Kidney (tissue), 14 donors: ENCODE results near the gene GPR87. TPM values are rescaled to one million over a fixed set of nuclear protein-coding genes. Genes with fewer than 3 reads are reported as not detected.

ENCODE experiments used
- DNase-seq, 5 donors: peaks; one replicate each; pipeline ENCODE4 v3.0.0-alpha.2; 2013 to 2020
- FAIRE-seq: peaks from 2 replicates; lab custom pipeline; 2012; peaks lifted over from hg19 to GRCh38; lab: Jason Lieb, UNC
- H3K27ac ChIP-seq, 2 donors: one replicate each; pipeline ENCODE4 v1.7.0; 2013; ENCODE audit warnings: low read depth in 2 of 2, low read length in 2 of 2, inconsistent platforms in 1 of 2
- H3K27me3 ChIP-seq: one replicate; pipeline ENCODE4 v1.7.1; 2013; ENCODE audit warnings: low read length, inconsistent platforms; ENCODE audit not compliant: control insufficient read depth, insufficient read depth
- H3K36me3 ChIP-seq, 3 donors: one replicate each; pipeline versions ENCODE4 v1.7.0 to v1.7.1; 2013; ENCODE audit warnings: low read length in 3 of 3, control low read depth in 1 of 3, inconsistent platforms in 1 of 3; ENCODE audit not compliant: insufficient read depth in 3 of 3, control insufficient read depth in 2 of 3
- H3K4me1 ChIP-seq, 3 donors: one replicate each; pipeline versions ENCODE4 v1.7.0 to v1.7.1; 2013; ENCODE audit warnings: low read length in 3 of 3, inconsistent platforms in 1 of 3, low read depth in 1 of 3; ENCODE audit not compliant: control insufficient read depth in 2 of 3, insufficient read depth in 2 of 3
- H3K4me3 ChIP-seq, 3 donors: one replicate each; pipeline versions ENCODE4 v1.7.0 to v1.8.1; 2013; ENCODE audit warnings: low read length in 3 of 3, control low read depth in 1 of 3, inconsistent platforms in 1 of 3
- H3K9ac ChIP-seq, 3 donors: one replicate each; pipeline versions ENCODE4 v1.7.0 to v1.7.1; 2013; ENCODE audit warnings: low read length in 3 of 3, control low read depth in 1 of 3, inconsistent platforms in 1 of 3
- H3K9me3 ChIP-seq, 3 donors: one replicate each; pipeline versions ENCODE4 v1.7.0 to v1.7.1; 2013; ENCODE audit warnings: low read length in 3 of 3, control low read depth in 1 of 3, inconsistent platforms in 1 of 3; ENCODE audit not compliant: control insufficient read depth in 2 of 3, insufficient read depth in 1 of 3
- intact Hi-C: fragments of 100-400 bp; cut with DNase I; formaldehyde crosslinking; loops from one replicate; pipeline ENCODE4 v1.11.1; 2022
- polyA plus RNA-seq: library from polyadenylated mRNA; stranded (reverse); fragments of 350-450 nt; fragmentation: Illumina TruSeq; extraction: RNeasy Lipid Tissue Mini Kit (QIAGEN cat#74804); gene quantifications from one replicate; pipeline ENCODE4 v1.2.3, GENCODE V29; 2014; ENCODE audit warnings: low read depth, low replicate concordance; ENCODE audit not compliant: insufficient read depth
- total RNA-seq: library from RNA; stranded (reverse); fragmentation: NEBNext Ultra II Directional; extraction: Animal tissue kit (Norgen Biotek cat#: 25700); gene quantifications from one replicate; pipeline ENCODE4 v1.2.1, GENCODE V29; 2021
- TF ChIP-seq, protein P1 (sequence below): IDR thresholded peaks from 3 replicates; pipeline ENCODE4 v1.5.1; 2012; ENCODE audit warnings: mild to moderate bottlenecking, moderate library complexity, borderline replicate concordance; ENCODE audit not compliant: insufficient read depth; ENCODE audit errors: extremely low read depth
- donor health status: control.
- donor health status: control.
- donor health status: control.
- donor health status: control.
- donor health status: control.
- donor health status: DM: yes; HTN: yes; CAD: no.
- donor health status: Normal renal cell carcinoma (clear cell type).

Gene GPR87
- total and polyA plus RNA-seq, 2 donors from 2014 or later: 0.72 TPM; not detected in 1

DNA sequence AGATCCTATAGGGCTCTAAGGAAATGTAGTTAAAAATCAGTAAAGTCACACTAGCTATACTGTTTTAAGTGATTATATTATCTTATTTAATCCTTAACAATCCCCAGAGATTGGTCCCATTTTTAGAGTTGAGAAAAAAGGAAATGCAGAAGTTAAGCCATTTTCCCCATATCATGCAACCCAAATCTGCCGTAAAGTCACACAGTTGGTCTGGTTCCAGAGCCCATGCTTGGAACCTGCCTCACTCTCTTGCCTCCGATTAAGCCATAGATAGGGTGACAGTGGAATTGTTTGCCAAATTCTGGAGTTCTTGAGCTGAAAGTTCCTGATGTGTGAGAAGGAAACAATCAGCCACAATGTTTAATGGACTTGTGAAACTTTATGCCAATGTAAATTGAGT lies 15.1 kb upstream of the GPR87 start:
- no peak for FAIRE-seq
- no peak overlapping the region for H3K27ac ChIP-seq
- no peak overlapping the region for H3K9ac ChIP-seq
- H3K4me1 ChIP-seq: no peaks in the 10 kb centered on the region
- DNase-seq: no peak
- TF ChIP-seq, protein P1, sequence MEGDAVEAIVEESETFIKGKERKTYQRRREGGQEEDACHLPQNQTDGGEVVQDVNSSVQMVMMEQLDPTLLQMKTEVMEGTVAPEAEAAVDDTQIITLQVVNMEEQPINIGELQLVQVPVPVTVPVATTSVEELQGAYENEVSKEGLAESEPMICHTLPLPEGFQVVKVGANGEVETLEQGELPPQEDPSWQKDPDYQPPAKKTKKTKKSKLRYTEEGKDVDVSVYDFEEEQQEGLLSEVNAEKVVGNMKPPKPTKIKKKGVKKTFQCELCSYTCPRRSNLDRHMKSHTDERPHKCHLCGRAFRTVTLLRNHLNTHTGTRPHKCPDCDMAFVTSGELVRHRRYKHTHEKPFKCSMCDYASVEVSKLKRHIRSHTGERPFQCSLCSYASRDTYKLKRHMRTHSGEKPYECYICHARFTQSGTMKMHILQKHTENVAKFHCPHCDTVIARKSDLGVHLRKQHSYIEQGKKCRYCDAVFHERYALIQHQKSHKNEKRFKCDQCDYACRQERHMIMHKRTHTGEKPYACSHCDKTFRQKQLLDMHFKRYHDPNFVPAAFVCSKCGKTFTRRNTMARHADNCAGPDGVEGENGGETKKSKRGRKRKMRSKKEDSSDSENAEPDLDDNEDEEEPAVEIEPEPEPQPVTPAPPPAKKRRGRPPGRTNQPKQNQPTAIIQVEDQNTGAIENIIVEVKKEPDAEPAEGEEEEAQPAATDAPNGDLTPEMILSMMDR: no peak
- intact Hi-C loops: no loop called here
- H3K36me3 ChIP-seq: no peaks in the 10 kb centered on the region
- H3K9me3 ChIP-seq: no peaks in the 10 kb centered on the region
- H3K4me3 ChIP-seq: no peak overlapping the region
- no peaks in the 10 kb centered on the region for H3K27me3 ChIP-seq

DNA sequence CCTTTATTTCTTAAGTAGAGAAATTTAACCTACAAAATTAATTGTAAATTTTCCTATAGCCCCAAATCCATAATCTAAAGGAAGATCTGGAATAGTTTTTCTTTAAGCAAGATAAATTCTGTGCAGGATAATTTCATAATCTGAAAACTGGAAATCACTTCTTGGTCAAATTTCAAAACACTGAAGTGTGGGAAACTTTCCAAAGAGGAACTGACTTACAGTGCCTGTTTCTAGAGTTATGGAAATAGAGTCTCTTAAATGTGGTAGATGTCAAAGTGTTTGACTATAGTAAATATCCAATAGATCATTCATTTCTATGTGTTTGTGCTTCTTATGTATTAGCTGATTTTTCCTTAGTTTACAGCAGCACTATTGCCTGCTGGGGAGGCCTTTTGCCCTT lies 14.3 kb upstream of the GPR87 start:
- no peak overlapping the region for H3K27ac ChIP-seq

DNA sequence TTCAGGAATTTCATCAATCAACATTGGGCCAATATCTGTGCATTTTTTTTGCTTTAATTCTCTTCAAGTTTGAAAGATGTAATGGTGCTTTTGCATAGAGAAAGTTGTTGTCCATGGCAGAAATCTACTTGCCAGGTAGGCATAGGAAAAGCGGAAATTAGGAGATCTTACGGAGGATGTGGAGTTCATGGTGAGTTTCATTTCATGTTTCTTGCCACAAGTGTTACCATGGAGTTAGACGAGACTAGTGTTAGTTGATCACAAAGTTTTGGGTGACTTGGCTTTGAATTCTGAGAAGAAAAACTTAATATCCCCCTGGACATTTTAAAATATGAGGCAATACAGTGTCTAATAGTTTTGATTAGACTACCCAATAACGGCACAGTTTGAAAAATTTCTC lies 13.8 kb upstream of the GPR87 start:
- Histone ChIP-seq H3K9ac (no peak overlapping the region), H3K36me3 (no peaks in the 10 kb centered on the region), H3K27ac (no peak overlapping the region), H3K4me3 (no peak overlapping the region), H3K4me1 (no peaks in the 10 kb centered on the region), H3K27me3 (no peaks in the 10 kb centered on the region), H3K9me3 (no peaks in the 10 kb centered on the region)
- TF ChIP-seq, protein P1: no peak
- FAIRE-seq (no peak), DNase-seq (no peak)
- intact Hi-C loops: no loop called here

More for the DNA sequence above, 14.3 kb upstream of the GPR87 start:
- FAIRE-seq (no peak), DNase-seq (no peak)
- Histone ChIP-seq H3K4me3 (no peak overlapping the region), H3K4me1 (no peaks in the 10 kb centered on the region), H3K27me3 (no peaks in the 10 kb centered on the region), H3K9me3 (no peaks in the 10 kb centered on the region), H3K36me3 (no peaks in the 10 kb centered on the region), H3K9ac (no peak overlapping the region)
- intact Hi-C loops: no loop called here
- TF ChIP-seq, protein P1: no peak

DNA sequence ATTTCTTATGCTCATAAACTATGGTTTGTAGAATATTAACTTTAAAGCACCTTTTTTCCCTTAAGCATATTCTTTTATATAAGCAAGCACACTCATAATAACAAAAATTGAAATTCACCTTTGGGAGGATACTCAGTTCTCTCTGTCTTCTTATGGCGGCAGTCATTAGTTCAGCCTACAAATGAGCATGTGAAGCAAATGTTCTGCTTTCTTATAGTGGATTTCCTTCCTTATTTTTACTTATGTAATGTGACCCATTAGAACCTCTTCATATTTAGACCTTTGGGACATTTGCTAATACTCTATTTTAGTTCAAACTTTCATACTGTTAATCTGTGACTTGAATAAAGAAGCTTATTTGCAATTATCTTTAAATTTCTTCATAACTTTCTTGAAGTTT lies 12.7 kb upstream of the GPR87 start, which contains the start of gene P2RY13:
Gene P2RY13, minus strand, starts transcription at position 187 of the 400 bp plus-strand sequence. Its CDS starts 21 bp downstream, at position 166.
- H3K9me3 ChIP-seq: no peaks in the 10 kb centered on the region
- no peak for DNase-seq
- no peak within 1 kb of the TSS for H3K9ac ChIP-seq
- no peaks in the 10 kb centered on the region for H3K36me3 ChIP-seq
- no peak within 1 kb of the TSS for H3K27ac ChIP-seq
- H3K4me1 ChIP-seq: no peaks in the 10 kb centered on the region
- intact Hi-C loops: no loop called here
- no peak for FAIRE-seq
- H3K4me3 ChIP-seq: no peak within 1 kb of the TSS
- TF ChIP-seq, protein P1: no peak
- H3K27me3 ChIP-seq: no peaks in the 10 kb centered on the region
